PC-9 (cell line): ENCODE results near the gene KRTAP9-2. TPM values are rescaled to one million over a fixed set of nuclear protein-coding genes. Genes with fewer than 3 reads are reported as not detected.
"Not testable (repeated sequence)": the region's sequence is repeated elsewhere in the genome, so short reads cannot be mapped to it uniquely, and the experiment has no call there.

Source experiments
- BruUV-seq: library from RNA; stranded (reverse); fragments of 400-500 nt; replicated peaks from 2 replicates; lab custom pipeline; 2021; lab: Mats Ljungman, UMichigan
- CTCF ChIA-PET: fragments of 300-600 bp; sonication (Branson Sonifier 250); formaldehyde crosslinking; loops from one replicate; lab custom pipeline; 2022; ENCODE audit warnings: antibody characterized with exemption; lab: Charles Lee
- POLR2A ChIA-PET: fragments of 300-600 bp; sonication (Branson Sonifier 250); formaldehyde crosslinking; loops from one replicate; lab custom pipeline; 2022; ENCODE audit warnings: antibody characterized with exemption; ENCODE audit not compliant: unreplicated experiment; lab: Charles Lee
- DNase-seq, 2 experiments: peaks; one replicate each; pipeline versions ENCODE4 v3.0.0 to v3.0.0-alpha.2; 2015 to 2022; ENCODE audit warnings: mixed read lengths in 1 of 2
- H2AFZ ChIP-seq: fragments of 200-600 bp; sonication (generic); 2 replicates; pipeline ENCODE4 v1.8.1; 2017; ENCODE audit warnings: antibody characterized with exemption
- H3F3A ChIP-seq: fragments of 200-600 bp; sonication (generic); 2 replicates; pipeline ENCODE4 v1.8.1; 2017; ENCODE audit warnings: antibody characterized with exemption, mild to moderate bottlenecking, low read depth; ENCODE audit not compliant: insufficient read depth
- H3K27ac ChIP-seq: fragments of 200-600 bp; sonication (generic); 2 replicates; pipeline ENCODE4 v1.6.1; 2016; ENCODE audit warnings: mixed run types
- H3K27me3 ChIP-seq: fragments of 200-600 bp; sonication (generic); 2 replicates; pipeline ENCODE4 v1.6.1; 2016; ENCODE audit warnings: low read depth, mixed run types; ENCODE audit not compliant: insufficient read depth
- H3K36me3 ChIP-seq: fragments of 200-600 bp; sonication (generic); 2 replicates; pipeline ENCODE4 v1.6.1; 2016; ENCODE audit warnings: low read depth, mixed run types
- H3K4me1 ChIP-seq: fragments of 200-600 bp; sonication (generic); replicated peaks from 2 replicates; pipeline ENCODE4 v1.6.1; 2016; ENCODE audit warnings: mixed run types; ENCODE audit not compliant: insufficient read depth
- H3K4me2 ChIP-seq: fragments of 200-600 bp; sonication (generic); 2 replicates; pipeline ENCODE4 v1.6.1; 2017; ENCODE audit warnings: mixed run types
- H3K4me3 ChIP-seq: fragments of 200-600 bp; sonication (generic); 2 replicates; pipeline ENCODE4 v1.6.1; 2016; ENCODE audit warnings: mixed run types
- H3K79me2 ChIP-seq: fragments of 200-600 bp; sonication (generic); 2 replicates; pipeline ENCODE4 v1.6.1; 2017; ENCODE audit warnings: low read depth, mixed run types
- H3K9me2 ChIP-seq: fragments of 200-600 bp; sonication (generic); 2 replicates; pipeline ENCODE4 v1.8.1; 2017; ENCODE audit warnings: mild to moderate bottlenecking; ENCODE audit not compliant: insufficient read depth
- H3K9me3 ChIP-seq: fragments of 200-600 bp; sonication (generic); 2 replicates; pipeline ENCODE4 v1.8.1; 2016; ENCODE audit warnings: low read depth; ENCODE audit not compliant: insufficient read depth
- H4K20me1 ChIP-seq: fragments of 200-600 bp; sonication (generic); 2 replicates; pipeline ENCODE4 v1.8.1; 2017; ENCODE audit not compliant: insufficient read depth
- CTCF ChIP-seq: fragments of 200-600 bp; sonication (generic); conservative IDR thresholded peaks from 2 replicates; pipeline ENCODE4 v1.6.1; 2017; ENCODE audit warnings: mixed run types, antibody characterized with exemption, mild to moderate bottlenecking, moderate library complexity
- EZH2 ChIP-seq: fragments of 200-600 bp; sonication (generic); IDR thresholded peaks from 2 replicates; pipeline ENCODE4 v1.8.0; 2017; ENCODE audit warnings: antibody characterized with exemption, low read depth
- intact Hi-C: fragments of 100-400 bp; cut with micrococcal nuclease; formaldehyde crosslinking; loops from one replicate; pipeline ENCODE4 v1.10.0; 2022; ENCODE audit not compliant: unreplicated experiment
- total RNA-seq: library from RNA; stranded (reverse); gene quantifications from 2 replicates; pipeline ENCODE4 v1.2.3, GENCODE V29; 2021

KRTAP9-2 gene
- total RNA-seq, 1 experiment from 2014 or later: not detected

GRCh38 chr17:41265078-41265477 lies 38.6 kb downstream of the KRTAP9-2 start, which contains the start of gene KRTAP9-6:
Gene KRTAP9-6 (plus strand): TSS chr17:41265378. CDS start chr17:41265378, 0 bp downstream.
- no TSS peak for BruUV-seq
- H2AFZ ChIP-seq: no peak within 1 kb of the TSS
- CTCF ChIA-PET: no interaction called here
- no peak within 1 kb of the TSS for H3K4me3 ChIP-seq
- no peaks in the 10 kb centered on the region for H4K20me1 ChIP-seq
- no peak within 1 kb of the TSS for H3K27ac ChIP-seq
- no peak within 1 kb of the TSS for H3K4me2 ChIP-seq
- peaks cover 12% of the 10 kb centered on the region for H3K4me1 ChIP-seq
- no peaks in the 10 kb centered on the region for H3K9me2 ChIP-seq
- H3K36me3 ChIP-seq: no peaks in the 10 kb centered on the region
- H3K9me3 ChIP-seq: no peaks in the 10 kb centered on the region
- H3F3A ChIP-seq: no peaks in the 10 kb centered on the region
- no peak for DNase-seq
- POLR2A ChIA-PET: no interaction called here
- intact Hi-C loops: no loop called here
- TF ChIP-seq CTCF (no peak), EZH2 (no peak)
- H3K27me3 ChIP-seq: no peaks in the 10 kb centered on the region
- no peaks in the 10 kb centered on the region for H3K79me2 ChIP-seq

GRCh38 chr17:41267711-41268110 lies 41.3 kb downstream of the KRTAP9-2 start:
- no TSS peak for BruUV-seq
- H3K36me3 ChIP-seq: no peaks in the 10 kb centered on the region

GRCh38 chr17:41271323-41271722 lies 44.9 kb downstream of the KRTAP9-2 start:
- BruUV-seq, H3K9me3 ChIP-seq, H3K4me2 ChIP-seq, POLR2A ChIA-PET, H2AFZ ChIP-seq, DNase-seq, H3F3A ChIP-seq, H3K4me3 ChIP-seq, CTCF ChIA-PET, H3K36me3 ChIP-seq, intact Hi-C loops, H3K79me2 ChIP-seq, H3K9me2 ChIP-seq, H4K20me1 ChIP-seq, H3K27me3 ChIP-seq, H3K27ac ChIP-seq: not testable (repeated sequence)
- H3K4me1 ChIP-seq: peaks cover 12% of the 10 kb centered on the region

More at GRCh38 chr17:41267711-41268110, 41.3 kb downstream of the KRTAP9-2 start:
- no peaks in the 10 kb centered on the region for H3K9me3 ChIP-seq
- no peaks in the 10 kb centered on the region for H3K9me2 ChIP-seq
- H3K4me1 ChIP-seq: peaks cover 12% of the 10 kb centered on the region
- no peak overlapping the region for H3K4me2 ChIP-seq
- H2AFZ ChIP-seq: no peak overlapping the region
- H3K79me2 ChIP-seq: no peaks in the 10 kb centered on the region
- TF ChIP-seq CTCF (no peak), EZH2 (no peak)
- ChIA-PET CTCF (no interaction called here), POLR2A (no interaction called here)
- no peaks in the 10 kb centered on the region for H3K27me3 ChIP-seq
- DNase-seq: peak in 1 of 2 experiments; percentile 42
- intact Hi-C loops: no loop called here
- no peaks in the 10 kb centered on the region for H3F3A ChIP-seq
- H3K4me3 ChIP-seq: no peak overlapping the region
- H3K27ac ChIP-seq: peak overlapping the region; percentile 17; the same call in 1 of the 2 replicates
- no peaks in the 10 kb centered on the region for H4K20me1 ChIP-seq

- ChIA-PET POLR2A (no interaction called here), CTCF (no interaction called here)
- Histone ChIP-seq H3F3A (no peaks in the 10 kb centered on the region), H3K27me3 (no peaks in the 10 kb centered on the region), H3K4me2 (no peak overlapping the region), H3K4me1 (peaks cover 12% of the 10 kb centered on the region), H2AFZ (no peak overlapping the region), H3K27ac (no peak overlapping the region), H3K36me3 (no peaks in the 10 kb centered on the region), H3K79me2 (no peaks in the 10 kb centered on the region), H3K9me2 (no peaks in the 10 kb centered on the region), H3K4me3 (no peak overlapping the region), H3K9me3 (no peaks in the 10 kb centered on the region), H4K20me1 (no peaks in the 10 kb centered on the region)
- no TSS peak for BruUV-seq
- no peak for TF ChIP-seq CTCF
- intact Hi-C loops: no loop called here
- no peak for DNase-seq
These were observed 45.4 kb downstream of the KRTAP9-2 start for GRCh38 chr17:41271858-41272257.

GRCh38 chr17:41275648-41276190 lies 49.3 kb downstream of the KRTAP9-2 start, which contains the start of gene KRTAP9-7:
Gene KRTAP9-7 (plus strand): TSS chr17:41275698. CDS start chr17:41275698, 0 bp downstream.
- H3K27ac ChIP-seq, H3K4me3 ChIP-seq, BruUV-seq, H3K4me1 ChIP-seq, H3K79me2 ChIP-seq, H3K9me2 ChIP-seq, H2AFZ ChIP-seq, POLR2A ChIA-PET, H4K20me1 ChIP-seq, H3K4me2 ChIP-seq, CTCF ChIA-PET, H3K9me3 ChIP-seq, intact Hi-C loops, H3K27me3 ChIP-seq, H3F3A ChIP-seq, DNase-seq, H3K36me3 ChIP-seq: not testable (repeated sequence)
